Measurements from ENCODE around the gene RHD.
A peak's percentile ranks its signal among the peaks of the same experiment; 100 is the strongest.
"Not testable (repeated sequence)": the region's sequence is repeated elsewhere in the genome, so short reads cannot be mapped to it uniquely, and the experiment has no call there.

RHD gene

GRCh38 chr1:25309085-25309484, 36.8 kb downstream of the RHD start:
- DNase-seq: not testable (repeated sequence)

- not testable (repeated sequence) for DNase-seq
Observed at GRCh38 chr1:25309486-25309885, 37.2 kb downstream of the RHD start.

DNA sequence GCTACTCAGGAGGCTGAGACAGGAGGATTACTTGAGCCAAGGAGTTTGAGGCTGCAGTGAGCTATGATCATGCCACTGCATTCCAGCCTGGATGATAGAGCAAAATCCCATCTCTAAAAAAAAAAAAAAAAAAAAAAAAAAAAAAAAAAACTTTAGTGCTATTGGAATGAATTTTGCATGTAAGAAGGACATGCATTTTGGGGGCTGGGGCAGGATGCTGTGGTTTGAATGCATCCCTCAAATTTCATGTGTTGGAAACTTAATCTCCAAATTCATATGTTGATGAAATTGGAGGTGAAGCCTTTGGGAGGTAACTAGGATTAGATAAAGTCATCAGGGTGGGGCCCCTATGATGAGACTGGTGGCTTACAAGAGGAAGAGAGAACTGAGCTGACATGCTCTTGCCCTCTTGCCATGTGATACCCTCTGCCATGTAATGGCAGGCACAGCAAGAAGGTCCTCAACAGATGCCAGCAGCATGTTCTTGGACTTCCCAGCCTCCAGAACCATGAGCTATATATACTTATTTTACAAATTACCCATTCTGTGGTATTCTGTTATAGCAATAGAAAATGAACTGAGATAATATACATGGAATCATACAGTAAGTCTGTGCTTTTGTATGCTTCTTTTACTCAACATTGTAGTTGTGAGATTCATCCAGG, 40.6 kb downstream of the RHD start:
- DNase-seq: not testable (repeated sequence)

DNA sequence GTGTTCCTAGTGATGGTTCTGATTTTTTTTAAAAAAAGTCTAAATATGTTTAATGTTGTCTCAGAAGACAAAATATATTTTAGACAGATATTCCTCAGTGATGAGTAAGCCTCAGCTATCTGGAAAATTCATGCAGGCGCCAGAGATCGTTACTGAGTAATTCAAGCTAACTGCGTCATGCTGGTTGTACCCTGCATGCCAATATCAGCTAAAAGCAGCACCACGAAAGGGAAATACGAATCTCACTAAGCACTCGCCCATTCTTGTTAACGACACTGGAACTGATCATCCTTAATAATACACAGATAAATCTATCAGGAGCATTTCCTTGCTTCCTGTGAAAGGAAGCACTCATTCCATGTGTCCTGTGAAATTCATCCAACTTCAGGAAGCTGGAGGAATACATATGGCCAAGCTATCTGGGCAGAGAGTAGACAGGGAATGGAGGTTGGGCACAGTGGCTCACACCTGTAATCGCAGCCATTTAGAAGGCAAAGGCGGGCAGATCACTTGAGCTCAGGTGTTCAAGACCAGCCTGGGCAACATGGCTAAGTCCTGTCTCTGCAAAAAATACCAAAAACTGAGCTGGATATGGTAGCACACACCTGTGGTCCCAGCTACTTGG, 48.1 kb downstream of the RHD start:
- DNase-seq: not testable (repeated sequence)

- DNase-seq: not testable (repeated sequence)
Observed at GRCh38 chr1:25322127-25322526, 49.8 kb downstream of the RHD start.

GRCh38 chr1:25324407-25324806, 52.1 kb downstream of the RHD start:
- not testable (repeated sequence) for DNase-seq

- DNase-seq: not testable (repeated sequence)
Observed at GRCh38 chr1:25327864-25328790, 55.8 kb downstream of the RHD start.

- not testable (repeated sequence) for DNase-seq
Observed at GRCh38 chr1:25328791-25329185, 56.5 kb downstream of the RHD start.

DNA sequence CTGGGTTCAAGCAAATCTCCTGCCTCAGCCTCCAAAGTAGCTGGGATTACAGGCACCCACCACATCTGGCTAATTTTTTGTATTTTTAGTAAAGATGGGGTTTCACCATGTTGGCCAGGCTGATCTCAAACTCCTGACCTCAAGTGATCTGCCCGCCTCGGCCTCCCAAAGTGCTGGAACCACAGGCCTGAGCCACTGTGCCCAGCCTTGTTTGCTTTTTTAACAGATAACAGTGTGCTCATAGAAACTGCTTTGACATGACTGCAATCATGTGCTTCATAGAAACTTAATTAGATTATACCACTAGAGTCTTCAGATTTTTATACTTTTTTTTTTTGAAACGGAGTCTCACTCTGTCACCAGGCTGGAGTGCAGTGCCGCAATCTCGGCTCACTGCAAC, 57.0 kb downstream of the RHD start:
- DNase-seq: not testable (repeated sequence)

DNA sequence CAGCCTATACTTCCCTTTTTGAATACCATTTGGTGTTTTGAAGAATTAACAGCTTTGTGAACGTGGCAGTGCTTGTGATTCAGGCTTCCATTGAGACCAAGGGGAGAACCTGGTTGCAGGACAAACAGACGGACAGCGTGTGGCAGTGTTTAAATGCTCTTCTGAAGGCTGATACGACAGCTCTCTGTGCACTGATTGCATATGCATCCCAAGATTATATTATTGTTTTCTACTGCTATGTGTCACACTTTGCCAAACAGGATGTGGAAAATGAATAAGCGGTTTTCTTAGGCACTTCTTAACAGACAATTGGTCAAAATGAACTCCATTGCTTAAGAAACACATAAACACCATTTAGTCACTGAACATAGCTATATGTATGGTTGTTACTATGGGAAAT, 57.6 kb downstream of the RHD start:
- not testable (repeated sequence) for DNase-seq

DNA sequence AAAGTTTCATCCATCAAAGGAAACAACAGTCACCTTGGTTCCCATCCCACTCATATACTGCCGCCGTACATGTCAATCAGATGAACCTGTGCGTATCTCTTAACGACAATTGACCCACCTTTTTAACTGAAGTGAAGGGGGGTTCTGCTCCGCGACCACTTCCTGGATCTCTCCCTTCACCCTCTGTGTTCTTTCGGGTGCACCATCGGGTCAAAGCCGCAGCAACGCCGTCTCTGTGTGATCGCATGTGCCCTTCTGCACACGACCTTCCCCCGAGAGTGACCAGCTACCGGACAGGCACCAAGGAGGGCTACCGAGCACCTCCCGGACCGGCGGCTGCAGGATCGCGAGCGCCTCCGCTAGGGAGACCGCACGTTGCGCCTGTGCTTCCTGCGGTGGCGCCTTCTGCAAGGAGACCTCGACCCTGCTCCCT, 64.6 kb downstream of the RHD start:
- DNase-seq: not testable (repeated sequence)

- not testable (repeated sequence) for DNase-seq
Observed at GRCh38 chr1:25337483-25338187, 65.3 kb downstream of the RHD start.

DNA sequence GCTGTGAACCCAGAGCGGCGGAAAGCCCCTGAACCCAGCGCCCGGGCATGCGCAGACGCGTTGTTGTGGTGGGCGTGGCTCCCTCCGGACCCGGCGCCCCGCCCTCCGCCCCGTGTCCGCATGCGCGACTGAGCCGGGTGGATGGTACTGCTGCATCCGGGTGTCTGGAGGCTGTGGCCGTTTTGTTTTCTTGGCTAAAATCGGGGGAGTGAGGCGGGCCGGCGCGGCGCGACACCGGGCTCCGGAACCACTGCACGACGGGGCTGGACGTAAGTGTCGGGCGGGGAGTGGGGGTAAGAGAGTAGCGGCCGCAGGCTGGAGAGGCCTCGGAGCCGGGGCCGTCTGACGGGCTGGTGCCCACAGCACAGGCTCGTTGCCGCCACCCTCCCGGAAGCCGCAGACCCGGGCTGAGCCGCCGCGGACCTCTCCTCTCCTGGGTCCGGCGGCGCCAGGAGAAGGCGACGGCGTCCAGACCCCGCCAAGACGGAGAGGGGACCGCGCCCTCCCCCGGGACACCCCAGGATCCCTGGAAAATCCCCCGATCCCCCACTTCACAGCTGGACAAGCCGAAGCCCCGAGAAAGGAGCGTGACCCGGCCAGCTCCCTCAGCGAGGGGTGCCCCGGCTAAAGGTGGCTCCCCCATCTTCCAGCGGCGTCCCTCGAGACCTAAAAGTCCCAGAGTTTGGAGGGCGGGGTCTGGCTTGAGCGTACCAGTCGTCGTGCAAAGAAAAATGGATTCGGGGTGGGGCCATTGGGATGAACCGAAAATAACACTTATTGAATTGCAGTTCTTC, 66.1 kb downstream of the RHD start, which contains the start of gene TMEM50A:
TMEM50A (plus strand) TSS at position 147 of the 794 bp plus-strand sequence. CDS start 2,153 bp downstream, outside the sequence.
- peak; percentile 63 to 92 for DNase-seq

- DNase-seq: no peak
Observed at GRCh38 chr1:25338986-25339385, 66.7 kb downstream of the RHD start.

DNA sequence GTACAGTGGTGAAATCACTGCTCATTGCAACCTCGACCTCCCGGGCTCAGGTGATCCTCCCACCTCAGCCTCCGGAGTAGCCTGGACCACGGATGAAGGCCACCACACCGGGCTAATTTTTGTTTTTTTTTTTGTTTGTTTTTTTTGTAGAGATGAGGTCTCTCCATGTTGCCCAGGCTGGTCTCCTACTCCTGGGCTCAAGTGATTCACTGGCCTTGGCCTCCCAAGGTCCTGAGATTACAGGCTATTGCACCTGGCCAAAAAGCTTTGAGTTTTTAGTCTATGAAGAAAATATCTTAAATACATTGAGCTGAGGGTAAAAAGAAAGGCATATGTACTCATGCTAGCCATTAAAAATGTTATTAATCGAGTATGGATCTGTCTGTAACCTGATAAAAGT, 69.4 kb downstream of the RHD start:
- no peak for DNase-seq

- DNase-seq: no peak
Observed at GRCh38 chr1:25342846-25343245, 70.5 kb downstream of the RHD start.

GRCh38 chr1:25343872-25344271, 71.6 kb downstream of the RHD start:
- no peak for DNase-seq

DNA sequence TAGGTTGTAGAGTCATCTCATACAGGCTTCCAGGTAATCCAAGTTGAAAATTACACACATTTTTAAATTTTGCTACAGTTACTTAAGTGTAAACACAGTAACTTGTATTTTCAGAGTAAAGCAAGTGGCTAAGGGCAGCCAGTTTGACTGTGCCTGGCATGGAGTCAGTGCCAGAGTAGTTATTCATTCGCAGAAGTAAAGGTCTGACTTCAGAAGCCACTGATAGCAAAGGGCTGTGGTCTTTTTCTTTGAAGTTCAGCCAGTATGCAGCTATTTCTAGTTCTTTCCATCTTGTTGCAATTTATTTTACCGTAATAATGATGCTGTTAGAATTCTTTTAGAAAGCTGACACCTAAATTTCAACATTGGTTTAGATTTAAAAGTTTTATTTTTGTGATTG, 75.2 kb downstream of the RHD start:
- DNase-seq: no peak

DNA sequence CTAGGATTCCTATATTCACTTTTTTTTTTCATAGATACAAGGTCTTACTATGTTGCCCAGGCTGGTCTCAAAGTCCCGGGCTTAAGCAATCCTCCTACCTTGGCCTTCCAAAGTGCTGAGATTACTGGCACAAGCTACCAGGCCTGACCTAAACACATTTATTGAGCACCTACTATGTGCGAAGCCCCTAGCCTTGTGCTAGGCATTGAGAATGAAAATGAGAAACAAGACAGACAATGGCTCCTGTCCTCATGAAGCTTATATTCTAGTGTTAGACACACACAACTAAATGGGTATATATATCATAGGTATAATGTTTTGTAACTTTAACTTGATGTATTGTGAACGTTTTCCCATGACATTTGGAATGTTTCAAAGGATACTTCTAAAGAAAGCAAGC, 77.3 kb downstream of the RHD start:
- DNase-seq: no peak

- DNase-seq: no peak
Observed at GRCh38 chr1:25355841-25356395, 83.6 kb downstream of the RHD start.

DNA sequence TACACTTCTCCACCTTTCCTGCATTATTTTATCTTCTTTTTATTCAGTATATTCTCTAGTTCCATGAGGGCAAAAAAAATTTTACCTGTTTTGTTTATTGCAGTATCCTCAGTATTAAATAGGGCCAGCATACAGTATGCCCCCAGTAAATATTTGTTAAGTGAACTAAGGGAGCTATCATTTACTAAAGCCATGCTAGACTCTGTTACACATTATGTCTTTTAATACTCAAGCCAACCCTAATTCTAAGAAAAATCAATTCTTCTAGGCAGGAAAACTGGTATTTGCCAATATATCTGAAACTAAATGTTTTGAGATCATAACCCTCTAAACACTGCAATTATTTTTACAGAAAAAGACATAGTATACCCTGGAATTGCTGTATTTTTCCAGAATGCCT, 84.1 kb downstream of the RHD start:
- DNase-seq: no peak

- no peak for DNase-seq
Observed at GRCh38 chr1:25356848-25357247, 84.5 kb downstream of the RHD start.
